Stimulated activated CD4-positive, alpha-beta T cell treated with anti-CD3 and anti-CD28 coated beads, Interleukin-1b, Interleukin-23, amount 100 ng/mL, for 24 hours (primary cell): ENCODE data around the gene PDE2A.
A peak's percentile ranks its signal among the peaks of the same experiment; 100 is the strongest.

Experiments
- DNase-seq, 4 experiments: peaks; one replicate each; pipeline ENCODE4 v3.0.0-alpha.2; 2020; ENCODE audit warnings: low read depth in 4 of 4, low spot score in 1 of 4

PDE2A gene

DNA sequence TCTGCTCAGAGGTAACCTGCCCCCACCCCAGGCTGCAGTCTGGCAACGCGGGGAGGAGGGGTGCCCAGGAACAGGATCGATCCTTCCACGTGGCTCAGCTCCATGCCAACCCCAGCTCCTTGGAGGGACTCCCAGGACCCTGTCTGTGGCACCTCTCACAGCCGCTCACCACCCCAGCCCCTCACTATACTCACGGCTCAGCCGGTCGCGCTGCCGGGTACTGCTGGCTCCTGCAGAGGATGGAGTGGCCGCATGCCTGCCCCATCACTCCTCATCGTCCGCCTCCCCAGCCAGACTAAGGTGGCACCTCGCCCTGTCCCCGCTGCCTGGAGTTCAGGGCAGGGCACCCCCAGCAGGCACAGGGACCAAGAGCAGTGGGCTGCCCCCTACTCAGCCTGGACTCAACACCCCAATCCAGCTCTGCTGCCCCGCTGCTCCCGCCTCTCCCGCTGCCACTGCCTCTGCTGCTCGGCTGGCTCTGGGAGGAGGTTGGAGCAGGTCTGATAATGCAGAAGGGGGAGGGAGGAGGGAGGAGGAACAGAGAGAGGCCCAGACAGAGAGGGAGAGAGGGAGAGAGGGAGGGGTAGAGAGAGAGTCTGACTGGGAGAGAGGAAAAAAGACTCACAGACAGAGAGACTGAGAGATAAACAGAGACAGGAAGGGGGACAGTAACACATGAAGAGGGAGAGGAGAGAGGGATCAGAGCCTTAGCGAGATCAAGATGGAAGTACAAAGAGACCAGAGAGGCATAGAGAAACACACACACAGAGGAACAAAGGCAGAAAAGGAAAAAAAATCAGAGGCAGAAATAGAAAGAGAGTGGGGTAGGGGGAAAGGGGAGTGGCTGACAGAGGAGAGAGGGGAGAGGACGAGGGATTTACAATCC is at the start of gene PDE2A:
Gene PDE2A, minus strand, starts transcription at position 480 of the 886 bp plus-strand sequence. Its CDS starts 215 bp downstream, at position 265.
- no peak for DNase-seq

DNA sequence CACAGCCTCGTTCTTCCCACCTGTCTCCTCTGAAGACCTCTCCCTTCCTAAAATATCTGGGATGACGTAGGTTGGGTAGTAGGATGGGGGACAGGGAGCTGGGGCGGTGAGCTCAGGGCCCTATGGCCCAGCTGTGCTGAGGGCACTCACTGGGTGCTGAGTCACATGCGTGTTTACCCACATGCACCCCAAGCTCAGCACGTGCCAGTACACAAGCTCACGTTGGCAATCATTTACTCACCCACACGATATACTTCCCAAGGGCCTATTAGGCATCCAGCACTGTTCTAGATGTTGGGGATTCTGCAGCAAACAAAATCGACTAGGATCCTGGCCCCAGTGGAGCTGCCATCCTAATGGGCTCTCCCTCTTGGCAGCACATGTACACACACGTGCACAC is 49.3 kb upstream of the PDE2A start:
- DNase-seq: no peak

DNA sequence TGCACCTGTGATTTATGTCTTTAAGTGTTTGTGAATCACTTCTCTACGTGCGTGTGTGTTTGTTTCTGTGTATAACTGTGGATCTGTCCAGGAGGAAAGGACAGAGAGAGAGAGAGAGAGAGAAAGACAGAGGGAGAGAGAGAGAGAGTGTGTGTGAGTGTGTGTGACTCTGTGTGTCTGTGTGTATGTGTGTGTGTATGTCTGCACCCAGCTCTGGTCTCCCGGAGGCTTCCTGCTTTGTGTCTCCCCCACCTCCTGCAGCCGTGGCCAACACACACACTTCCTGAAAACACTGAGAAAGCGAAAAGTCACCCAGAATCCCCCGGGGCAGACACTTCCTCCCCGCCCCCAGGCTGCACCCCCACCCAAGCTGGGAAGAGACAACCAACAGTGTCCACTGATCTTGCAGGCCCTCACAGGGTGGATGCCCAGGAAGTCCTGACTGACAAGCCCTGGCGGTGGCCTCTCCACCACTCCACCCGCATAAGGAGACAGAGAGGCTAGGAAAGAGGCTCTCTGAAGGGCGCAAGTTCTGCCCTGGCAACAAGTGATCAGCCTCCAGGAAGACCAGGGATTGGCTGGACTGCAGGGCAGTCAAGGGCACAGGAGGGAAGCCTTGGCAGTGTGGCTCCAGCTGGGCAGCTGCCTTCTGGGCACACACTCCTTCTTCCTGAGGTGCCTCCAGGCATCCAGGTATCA is 48.0 kb upstream of the PDE2A start:
- peak; percentile 52 to 75 (median 66) for DNase-seq

DNA sequence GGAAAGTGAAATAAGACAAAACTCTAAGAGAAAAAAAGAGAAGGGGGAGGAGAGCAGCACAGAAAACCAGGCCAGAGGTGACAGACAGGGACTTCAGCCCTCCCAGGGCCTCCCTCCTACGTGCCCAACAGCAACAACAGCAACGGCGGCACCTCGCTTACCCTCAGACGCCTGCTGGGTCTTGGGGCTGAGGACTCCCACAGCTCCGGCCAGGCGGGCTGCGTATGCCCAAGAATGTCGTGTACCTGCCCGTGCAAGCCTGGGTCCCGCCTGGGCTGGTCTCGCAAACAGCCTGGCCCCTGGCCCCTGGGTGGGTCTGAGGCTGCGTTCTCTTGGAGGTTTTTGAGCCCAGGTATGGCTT is 47.4 kb upstream of the PDE2A start:
- DNase-seq: peak in 2 of 4 experiments; percentile 15 to 19

DNA sequence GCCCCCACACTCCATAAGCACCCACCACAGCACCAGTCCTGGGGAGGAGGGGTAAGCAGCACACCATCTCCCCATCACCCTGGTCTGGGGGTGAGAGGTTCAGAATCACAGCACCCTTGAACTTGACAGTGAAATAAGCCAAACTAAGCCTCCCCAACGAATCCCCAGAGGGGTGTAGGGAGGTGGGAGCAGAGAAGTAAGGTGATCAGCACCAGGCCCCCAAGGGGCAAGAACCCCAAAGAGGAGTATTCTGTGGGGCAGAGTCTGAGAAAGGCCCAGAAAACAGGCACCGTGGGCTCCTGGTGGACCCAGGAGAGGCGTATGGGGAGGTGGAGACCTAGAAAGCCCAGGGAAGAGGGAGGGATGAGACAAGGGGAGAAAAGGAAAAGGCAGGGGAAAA is 47.1 kb upstream of the PDE2A start:
- no peak for DNase-seq

DNA sequence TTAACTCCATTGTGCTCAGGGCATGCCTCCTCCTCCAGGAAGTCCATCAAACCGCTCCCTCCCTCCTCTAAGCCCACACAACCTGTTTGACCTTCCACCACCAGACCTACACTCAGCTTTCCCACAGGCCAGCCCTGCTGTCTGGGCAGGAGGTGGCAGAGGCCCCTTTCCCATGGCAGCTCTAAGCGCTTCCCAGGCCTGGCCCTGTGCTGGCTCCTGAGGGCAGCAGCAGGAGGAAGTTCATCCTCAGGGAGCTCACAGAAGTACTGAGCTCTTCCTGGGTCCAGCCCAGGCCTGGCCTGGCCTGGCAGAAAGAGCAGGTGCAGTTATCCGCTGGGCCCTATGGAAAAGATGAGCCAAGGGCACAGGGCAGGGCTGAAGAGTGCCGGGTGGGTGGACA is 46.6 kb upstream of the PDE2A start:
- DNase-seq: no peak

DNA sequence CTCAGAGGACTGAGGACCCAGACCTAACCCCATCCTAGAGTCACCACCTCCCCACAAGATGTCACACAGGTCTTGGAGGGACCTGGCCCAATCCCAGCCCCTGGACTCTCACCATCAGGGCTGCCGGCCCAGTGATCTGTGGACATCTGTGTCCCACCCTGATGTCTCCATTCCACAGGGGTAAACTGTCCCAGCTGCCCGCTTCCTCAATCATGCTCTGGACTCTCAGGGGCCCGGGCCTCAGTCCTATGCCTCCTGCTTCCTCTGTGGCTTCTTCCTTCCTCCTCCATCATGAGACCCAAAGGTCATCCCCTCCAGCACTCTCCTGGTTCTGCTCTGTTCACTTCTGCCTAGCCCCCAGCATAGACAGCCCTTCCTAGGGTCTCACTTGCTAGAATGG is 45.8 kb upstream of the PDE2A start:
- DNase-seq: no peak

DNA sequence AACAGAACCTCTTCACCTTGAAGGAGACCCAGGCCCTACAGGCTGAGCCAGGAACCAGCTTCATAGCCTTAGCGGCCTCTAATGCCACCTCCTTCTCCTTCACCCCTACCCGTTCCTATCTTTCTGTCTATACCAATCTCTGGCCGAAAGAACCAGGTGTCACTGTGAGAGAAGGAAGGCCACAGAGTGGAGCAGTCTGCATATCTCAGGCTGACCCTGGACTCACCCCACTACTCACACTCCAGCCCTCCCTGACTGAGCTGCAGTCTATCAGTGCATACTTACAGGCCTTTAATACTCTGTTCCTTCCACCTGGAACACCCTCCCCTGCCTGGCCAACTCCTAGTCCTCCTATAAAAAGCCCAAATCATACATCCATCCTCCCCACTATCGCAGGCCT is 45.3 kb upstream of the PDE2A start:
- no peak for DNase-seq

DNA sequence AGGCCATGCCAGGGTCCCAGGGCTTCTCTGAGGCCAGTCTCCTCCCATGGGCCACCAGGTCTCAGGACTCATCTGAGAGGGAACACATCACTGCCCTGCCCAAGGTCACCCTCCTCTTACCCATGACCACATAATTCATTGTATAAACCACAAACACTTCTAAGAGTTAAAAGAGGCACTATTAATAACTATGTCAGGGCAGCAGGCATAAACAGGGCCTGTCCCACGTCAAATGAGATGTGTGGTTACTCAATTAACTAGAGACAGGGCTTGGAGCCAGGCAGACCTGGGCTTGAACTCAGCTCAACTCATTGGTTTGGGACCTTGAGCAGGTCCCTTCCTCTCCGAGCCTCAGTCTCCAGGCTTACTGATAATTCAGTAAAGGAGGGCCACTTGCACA is 44.9 kb upstream of the PDE2A start:
- no peak for DNase-seq

DNA sequence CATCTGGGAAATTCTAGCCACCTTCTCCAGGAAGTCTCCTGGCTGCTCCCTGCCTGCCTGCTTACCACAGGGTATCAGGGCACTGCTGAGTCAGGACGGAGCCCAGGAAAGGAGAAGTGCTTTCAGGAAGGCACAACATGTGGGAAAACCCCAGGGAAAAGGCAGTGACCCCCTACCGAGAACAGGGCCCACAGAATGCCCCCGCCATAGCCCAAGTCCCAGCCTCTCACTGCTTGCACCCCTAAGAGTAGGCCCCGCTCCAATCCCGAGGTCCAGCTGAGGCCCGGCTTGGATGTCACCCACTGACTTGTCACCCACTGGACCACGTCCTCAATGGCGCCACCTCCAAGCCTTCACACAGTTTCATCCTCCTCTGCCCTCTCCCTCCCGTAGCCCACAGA is 43.9 kb upstream of the PDE2A start:
- no peak for DNase-seq

DNA sequence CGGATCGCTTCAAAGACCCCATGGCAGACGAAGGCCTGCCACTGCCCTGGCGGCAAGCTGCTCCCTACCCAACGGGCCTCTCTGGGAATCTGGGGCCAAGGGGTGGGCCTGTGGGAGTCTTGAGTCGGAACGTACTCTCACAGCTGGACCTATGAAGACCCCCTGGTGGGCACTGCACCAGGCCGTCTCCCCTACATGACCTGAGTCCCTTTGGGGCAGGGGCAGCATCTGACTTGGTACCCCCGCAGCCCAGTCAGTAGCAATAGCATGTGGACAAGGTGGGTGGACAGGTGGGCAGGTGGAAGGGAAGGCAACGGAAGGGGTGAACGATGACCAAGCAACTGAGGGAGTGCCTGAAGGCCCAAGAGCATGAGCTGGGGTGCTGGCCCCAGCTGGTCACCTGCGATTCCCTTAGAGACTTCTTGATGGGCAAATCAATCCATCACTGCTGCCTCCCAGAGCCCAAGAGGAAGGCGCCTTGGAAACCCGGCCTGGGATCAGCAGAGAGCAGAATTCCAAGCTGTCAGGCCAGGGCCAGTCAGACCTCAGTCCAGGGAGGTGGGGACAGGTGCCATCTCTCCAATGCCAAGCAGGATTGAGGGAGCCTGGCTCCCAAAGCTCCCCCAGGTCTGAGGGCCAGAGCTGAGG is 42.7 kb upstream of the PDE2A start:
- no peak for DNase-seq

DNA sequence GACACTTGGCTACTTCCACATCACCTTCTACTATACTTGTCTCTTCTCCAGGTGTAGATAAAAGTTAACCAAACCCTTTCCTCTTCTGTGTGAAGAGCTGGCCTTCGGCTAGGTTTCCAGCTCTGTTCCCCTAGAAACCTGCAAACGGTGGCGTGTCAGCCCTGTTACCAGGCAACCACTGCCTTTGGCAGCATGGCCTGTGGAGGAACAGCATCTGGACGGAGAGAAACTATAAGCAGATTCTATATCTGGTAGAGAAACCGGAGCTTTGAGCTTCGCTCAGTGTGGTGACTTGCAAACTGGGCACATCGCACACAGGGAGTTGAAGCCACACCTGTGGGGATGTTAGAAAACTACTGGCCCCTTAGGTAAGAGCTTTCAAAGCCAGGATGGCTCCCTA is 42.1 kb upstream of the PDE2A start:
- DNase-seq: no peak

DNA sequence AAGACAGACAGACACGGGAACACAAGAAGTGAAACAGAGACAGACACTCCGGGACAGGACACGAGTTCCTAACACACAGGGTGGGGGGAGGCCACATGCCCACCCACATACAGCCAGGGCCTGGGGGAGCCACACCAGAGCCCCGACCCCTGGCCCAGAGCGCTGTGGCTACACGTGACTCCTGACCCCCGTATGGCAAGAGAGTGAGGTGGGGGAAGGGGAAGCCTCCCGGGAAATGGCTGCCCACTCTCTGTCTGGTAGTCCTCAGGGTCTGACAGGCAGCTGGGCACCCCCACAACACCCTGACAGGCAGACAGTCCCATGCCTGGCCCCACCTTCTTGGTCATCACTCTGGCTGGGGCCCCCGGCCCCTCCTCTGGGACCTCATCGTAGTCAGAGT is 38.6 kb upstream of the PDE2A start:
- no peak for DNase-seq

DNA sequence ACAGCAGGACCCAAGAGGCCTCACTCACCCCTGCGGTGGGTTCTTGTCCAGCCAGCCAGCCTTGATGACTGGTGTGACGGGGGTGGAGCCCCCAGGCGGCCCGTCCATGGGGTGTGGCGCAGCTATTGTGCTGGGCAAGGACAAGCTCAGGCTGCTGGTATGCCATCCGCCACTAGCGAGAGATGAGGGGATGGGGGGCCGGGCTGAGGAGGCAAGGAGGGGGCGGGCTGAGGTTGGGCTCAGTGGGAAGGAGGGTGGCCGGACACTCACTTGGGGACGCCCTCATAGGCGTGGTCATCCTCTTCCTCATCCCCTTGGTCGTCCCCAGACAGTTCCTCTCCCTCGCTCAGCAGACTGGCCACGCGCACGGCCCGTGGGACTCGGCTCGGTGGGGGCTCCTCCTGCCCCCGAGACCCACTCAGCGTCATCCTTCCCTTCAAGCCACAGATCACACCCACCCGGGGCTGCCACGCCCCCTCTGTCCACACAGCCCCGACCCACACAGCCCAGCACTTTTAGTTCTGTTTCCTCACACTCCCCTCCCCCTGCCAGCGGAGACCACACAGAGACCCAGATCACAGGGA is 38.0 kb upstream of the PDE2A start:
- no peak for DNase-seq

DNA sequence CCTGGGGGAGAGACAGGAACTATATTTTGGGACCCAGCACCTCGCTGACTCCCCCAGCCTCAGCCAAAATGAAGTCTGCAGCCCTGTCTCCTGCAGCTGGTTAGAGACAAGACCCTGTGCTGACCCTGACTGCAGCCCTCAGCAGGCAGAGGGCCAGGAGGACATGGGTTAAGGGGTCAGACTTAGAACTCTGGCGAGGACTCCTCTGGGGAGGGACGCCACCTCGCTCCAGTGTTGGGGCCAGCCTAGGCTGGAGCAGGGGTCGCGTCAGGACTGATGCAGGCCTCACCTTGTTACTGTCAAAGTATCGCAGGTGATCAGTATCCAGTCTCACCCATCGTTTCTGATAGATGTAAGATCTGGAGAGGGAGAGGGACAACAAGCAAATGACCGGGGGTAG is 36.9 kb upstream of the PDE2A start:
- DNase-seq: no peak

DNA sequence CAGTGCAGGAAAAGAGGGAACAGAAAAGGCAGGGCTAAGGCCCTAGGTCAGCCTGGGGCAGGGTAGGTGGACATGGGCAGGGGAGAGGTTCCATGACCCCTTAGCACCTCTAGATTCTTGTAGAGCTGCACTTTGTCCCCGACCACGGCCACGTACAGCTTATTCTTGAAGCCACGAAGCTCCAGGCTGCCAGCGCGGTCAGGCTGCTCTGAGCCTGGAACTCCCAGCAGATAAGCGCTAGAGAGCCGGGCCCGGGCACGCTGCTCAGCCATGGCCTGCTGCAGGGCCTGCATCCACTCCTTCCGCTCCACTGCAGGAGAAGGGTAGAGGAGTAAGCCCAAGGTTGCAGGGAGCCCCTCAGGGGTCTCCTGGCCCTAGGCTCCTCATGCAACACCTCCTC is 36.1 kb upstream of the PDE2A start:
- no peak for DNase-seq

DNA sequence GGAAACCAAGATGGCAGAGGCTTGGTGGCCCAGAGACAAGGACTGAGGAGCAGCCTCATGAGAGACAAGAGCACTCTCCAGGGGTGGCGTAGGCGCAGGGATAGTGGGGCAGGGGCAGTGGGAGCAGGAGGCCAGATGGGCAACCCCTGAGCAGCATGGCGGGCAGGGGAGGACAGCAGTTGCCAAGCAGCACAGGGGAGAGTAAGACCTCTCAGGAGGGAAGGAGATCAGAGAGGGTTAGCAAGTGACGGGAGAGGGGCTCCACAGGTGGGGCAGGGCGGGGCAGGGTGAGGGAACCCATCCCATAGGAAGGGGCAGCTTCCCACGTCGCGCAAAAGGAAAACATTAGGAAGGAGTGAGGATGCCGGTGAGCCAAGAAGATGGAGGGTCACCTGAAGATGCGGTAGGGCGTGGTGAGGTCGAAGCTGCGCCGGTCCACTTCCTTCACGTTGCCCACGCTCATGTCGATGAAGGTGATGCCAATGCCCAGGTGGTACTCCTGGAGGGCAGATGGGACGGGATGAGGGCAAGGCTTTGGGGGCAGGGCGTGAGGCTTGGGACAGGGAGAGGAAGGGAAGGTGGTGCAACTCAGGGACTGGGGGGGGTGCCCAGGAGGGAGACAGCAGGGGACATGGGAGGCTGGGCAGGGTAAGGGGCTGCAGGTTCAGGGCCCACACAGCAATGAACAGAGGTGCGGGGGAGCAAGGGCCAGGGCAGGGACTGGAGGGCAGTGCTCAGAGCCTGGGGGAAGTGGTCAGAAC is 35.4 kb upstream of the PDE2A start:
- no peak for DNase-seq

DNA sequence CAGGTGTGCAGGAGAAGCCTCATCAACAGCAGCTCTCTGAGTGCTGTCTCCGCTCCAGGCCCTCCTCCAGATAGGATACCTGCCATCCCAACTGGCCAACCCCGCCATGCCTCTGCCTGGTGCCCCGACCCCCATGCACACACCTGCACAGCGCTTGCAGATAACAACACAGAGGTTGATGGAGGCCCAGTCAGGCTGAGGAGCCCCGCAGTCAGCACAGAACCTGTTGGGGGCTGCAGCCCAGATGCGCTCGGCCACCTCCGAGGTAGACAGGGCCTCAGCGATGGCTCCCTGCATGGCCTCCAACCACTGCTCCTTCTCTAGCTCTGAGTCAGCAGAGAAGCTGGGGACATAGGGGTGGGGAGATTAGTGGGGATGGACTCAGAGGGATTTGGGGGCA is 32.8 kb upstream of the PDE2A start:
- no peak for DNase-seq

DNA sequence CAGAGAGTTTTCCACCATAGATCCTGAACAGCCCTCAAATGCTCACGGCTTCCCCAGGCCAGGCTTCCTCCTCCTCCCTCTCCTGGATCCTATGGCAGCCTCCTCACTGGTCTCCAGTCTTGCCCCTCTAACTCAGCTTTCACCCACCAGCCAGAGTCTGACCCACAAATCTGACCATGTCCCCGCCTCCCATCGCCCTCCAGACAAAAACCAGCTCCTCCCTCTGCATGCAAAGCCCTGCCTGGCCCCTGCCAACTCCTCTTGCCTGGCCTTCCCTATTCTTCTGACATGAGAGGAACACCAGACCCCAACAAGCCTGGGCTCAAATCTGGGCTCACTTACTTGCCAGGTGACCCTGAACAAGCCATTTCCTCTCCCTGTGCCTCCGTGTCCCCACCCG is 32.4 kb upstream of the PDE2A start:
- no peak for DNase-seq

DNA sequence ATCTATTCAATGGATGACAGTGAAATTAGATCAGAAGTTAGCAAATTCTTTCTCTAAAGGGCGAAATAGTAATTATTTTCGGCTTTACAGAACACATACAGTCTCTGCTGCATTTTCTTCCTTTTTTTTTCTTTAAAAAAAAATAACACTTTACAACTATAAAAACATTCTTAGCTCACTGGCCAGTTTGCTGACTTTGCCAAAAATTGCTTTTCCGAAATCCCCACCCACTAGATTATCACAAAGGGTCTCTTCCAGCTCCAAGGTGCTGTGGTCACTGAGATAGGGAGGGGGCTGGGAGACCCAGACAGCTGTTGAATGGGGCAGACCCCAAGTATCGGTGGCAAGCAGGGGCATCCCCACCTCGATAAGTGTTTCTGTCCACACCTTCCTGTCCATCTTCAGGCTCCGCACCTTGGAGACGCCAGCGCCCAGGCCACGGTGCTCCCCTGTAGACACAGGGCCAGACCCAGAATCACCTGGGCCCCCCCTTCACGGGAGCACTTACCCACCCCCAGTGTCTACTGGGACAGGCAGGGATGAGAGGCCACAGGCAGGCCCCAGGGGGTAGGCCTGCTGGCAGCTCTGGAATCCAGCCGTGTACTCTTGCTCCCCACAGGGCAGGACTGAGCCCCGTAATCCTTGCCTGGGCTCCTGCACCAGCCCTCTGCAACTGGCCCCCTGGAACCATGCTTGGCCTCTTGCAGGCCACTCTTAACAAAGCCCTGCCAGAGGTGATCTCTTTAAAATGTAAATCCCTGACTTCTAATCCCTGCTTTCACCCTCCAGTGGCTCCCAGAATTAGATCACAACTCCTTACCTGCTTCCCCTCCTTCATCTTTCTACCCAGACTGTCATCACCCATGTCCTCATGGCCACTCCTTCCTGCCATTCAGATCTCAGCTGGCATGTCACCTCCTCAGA is 31.5 kb upstream of the PDE2A start:
- DNase-seq: no peak
